ENCODE results near the gene ANKRD13B.

ANKRD13B gene

GRCh38 chr17:29569245-29569950 is 23.5 kb upstream of the ANKRD13B start:
- DNase-seq: no peak

- DNase-seq: no peak
Observed at GRCh38 chr17:29570521-29570920, 22.4 kb upstream of the ANKRD13B start.

GRCh38 chr17:29571486-29571882 is 21.4 kb upstream of the ANKRD13B start:
- no peak for DNase-seq

DNA sequence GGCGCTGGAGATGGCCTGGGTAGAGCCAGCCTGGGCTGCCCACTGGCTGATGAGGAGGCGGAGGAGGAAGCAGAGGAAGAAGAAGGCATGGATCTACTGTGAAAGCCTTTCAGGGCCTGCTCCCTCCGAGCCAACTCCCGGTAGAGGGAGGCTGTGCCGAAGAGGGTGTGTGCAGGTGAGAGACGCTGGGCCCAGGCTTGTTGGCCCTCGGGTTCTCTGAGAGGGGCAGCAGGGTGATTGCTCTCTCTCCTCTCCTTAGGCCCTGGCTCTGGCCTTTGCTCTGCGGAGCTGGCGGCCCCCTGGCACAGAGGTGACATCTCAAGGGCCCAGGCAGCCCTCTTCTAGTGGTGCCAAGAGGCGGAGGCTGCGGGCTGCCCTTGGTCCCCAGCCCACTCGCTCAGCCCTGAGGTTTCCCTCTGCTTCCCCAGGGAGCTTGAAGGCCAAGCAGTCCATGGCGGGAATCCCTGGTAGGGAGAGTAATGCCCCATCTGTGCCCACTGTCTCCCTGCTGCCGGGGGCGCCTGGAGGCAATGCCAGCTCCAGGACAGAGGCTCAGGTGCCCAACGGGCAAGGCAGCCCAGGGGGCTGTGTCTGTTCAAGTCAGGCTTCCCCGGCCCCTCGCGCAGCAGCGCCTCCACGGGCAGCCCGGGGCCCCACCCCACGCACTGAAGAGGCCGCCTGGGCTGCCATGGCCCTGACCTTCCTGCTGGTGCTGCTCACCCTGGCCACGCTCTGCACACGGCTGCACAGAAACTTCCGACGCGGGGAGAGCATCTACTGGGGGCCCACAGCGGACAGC is 20.9 kb upstream of the ANKRD13B start:
- no peak for DNase-seq

GRCh38 chr17:29572691-29573557 is 20.0 kb upstream of the ANKRD13B start:
- DNase-seq: no peak

DNA sequence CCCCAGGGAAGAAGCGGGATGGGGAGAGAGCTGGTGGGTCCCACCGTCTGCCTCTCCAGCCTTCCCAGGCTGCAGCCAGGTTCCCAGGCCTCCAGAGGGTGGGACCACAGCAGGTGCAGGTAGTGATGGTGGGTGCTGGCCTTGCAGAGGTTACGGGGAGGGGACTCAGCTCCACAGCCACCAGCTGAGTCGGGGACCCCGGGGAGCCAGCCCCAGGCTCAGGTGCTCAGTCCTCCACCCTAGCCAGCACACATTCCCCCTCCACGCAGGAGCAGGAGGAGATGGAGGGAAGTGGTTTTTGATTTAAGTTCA is 19.4 kb upstream of the ANKRD13B start:
- DNase-seq: no peak

GRCh38 chr17:29573871-29574731 is 18.8 kb upstream of the ANKRD13B start:
- DNase-seq: no peak

- DNase-seq: no peak
Observed at GRCh38 chr17:29574732-29575510, 18.0 kb upstream of the ANKRD13B start.

DNA sequence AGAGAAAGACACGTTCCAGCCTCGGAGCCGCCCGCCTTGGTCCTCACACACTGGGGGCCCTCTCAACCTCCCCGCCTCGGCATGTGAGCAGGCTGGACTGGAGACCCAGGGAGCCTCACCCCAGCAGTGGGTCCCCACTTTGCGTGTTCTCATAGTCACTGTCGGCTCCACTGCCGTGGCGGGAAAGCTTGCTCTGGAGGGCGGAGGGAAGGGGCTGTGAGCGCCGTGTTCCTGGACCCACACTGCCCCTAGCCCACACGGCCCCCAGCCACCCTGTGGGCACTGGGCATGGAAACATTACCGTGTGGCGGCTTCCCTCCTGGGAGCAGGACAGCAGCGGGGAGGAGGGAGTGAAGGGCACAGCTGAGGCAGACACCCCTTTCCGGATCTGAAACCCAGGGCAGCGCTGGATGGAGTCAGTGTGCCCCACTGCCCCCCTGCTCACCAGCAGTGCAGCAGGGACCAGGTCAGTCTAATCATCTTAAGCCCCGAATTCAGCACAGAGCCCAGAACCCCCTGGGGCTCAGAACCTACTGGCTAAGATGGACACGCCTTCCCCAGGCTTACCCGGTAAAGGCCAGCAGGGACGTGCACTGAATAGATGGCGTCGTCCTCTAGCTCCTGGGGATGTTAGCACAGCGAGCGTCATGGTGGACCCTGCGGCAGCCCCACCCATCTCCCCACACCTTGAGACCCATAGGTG is 17.3 kb upstream of the ANKRD13B start:
- no peak for DNase-seq

DNA sequence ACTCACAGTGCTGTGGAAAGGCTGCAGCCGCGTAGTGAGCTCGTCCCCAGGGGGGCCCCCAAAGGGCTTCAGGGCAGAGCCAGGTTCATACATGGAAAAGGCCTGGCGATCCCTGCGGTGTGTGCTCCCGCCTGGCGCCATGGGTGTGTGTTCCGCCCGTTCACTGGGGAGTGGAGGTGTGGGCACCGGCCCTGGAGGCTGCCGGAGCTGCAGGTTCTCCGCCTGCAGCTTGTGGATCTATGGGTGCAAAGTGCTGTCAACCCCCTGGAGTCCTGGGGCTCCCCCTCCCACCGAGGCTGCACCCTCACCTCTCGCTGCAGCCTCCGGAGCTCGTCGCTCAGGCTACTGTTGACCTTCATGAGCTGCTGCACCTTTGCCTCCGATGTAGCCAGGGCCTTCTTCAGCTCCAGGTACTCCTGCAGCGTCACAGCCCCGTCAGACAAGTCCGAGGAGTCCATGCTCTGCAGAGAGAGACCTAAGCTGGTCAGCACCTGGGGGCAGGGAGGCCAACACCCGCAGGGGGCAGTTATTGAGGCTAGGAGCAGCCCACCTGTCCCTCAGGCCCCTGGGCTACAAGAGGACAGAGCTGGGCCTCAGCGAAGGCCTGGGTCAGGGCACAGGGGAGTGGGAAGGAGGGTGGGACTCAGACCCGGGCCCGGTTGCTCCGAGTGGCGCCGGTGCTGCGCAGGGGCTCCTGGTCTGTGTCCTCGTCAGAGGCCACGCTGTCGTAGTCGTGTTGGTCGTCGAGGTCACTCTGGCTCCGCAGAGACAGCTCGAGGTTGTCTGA is 16.5 kb upstream of the ANKRD13B start:
- no peak for DNase-seq

- DNase-seq: no peak
Observed at GRCh38 chr17:29577001-29577370, 15.9 kb upstream of the ANKRD13B start.

DNA sequence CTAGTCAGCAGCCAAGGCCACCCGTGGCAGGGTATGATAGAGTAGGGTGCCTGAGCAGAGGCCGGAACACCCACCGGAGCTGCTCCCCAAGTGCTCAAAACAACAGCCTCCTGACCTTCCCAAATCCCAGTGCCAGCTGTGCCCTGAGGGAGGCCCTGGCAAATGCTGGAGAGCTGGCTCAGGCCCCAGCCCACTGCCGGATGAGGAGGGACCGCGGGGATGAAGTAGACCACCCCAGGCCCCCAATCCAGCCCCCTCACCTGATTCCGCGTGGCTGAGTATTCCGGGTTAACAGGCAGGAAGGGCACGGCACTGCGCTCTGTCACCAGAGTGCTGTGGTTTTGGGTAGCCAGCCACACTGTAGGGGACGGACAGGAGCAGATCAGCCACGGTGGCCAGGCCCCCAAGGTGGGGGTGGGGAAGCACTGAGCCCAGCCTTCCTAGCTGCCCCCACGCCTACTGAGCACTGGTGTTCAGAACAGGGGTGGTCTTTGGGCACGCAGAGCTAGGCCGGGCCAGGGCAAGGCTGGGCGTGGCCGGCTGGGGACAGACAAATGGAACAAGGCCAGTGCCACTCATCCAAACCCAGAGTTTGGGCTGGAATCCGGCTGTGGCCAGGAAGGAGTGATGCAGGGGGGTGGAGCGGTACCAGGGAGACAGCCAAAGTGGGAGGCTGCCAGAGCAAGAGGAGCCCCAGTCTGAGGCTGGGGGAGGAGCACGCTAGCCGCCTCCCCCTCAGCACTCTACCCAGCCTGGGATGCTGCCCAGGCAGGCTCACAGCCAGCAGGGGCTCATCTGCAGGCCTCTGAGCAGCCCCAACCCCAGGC is 15.3 kb upstream of the ANKRD13B start:
- no peak for DNase-seq

DNA sequence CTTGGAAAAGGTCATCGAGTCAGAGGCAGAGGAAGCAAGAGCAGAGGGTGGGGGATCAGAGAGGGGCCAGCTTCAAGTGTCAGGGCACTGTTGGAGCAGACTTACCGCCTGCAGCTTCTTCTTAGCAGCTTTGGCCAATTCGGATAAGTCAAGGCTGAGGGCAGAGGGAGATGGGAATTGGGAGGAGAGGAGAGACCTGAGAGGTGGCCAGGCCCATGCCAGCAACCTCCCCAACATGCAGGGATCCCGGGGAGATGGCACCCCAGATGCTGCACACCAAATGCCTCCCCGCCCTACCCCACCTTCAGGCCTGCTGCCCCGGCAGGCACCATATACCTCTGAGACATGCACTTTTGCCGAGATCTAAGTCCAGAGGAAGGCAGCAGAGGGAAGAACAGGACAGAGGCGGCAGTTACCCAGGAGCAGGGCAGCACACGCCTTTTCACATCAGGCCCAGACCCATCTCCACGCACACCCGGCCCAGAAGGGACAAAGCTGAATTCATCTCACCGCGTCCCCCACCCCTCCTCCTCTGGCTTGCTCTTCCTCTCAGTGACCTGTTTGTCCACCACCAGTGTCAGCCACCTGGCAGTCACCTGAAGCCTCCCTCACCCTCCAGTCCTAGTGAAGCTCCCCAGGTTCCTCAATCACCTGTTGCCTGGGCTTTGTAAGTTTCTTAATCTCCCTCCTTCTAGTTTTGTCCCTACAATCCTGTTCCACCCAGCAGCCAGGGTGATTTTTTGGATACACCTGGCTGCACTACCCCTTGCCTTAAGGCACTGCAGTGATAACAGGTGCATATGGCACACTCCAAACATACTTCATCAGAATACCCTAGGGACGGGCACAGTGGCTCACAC is 14.1 kb upstream of the ANKRD13B start:
- DNase-seq: no peak

GRCh38 chr17:29579866-29580771 is 12.8 kb upstream of the ANKRD13B start:
- peak; percentile 79 for DNase-seq

DNA sequence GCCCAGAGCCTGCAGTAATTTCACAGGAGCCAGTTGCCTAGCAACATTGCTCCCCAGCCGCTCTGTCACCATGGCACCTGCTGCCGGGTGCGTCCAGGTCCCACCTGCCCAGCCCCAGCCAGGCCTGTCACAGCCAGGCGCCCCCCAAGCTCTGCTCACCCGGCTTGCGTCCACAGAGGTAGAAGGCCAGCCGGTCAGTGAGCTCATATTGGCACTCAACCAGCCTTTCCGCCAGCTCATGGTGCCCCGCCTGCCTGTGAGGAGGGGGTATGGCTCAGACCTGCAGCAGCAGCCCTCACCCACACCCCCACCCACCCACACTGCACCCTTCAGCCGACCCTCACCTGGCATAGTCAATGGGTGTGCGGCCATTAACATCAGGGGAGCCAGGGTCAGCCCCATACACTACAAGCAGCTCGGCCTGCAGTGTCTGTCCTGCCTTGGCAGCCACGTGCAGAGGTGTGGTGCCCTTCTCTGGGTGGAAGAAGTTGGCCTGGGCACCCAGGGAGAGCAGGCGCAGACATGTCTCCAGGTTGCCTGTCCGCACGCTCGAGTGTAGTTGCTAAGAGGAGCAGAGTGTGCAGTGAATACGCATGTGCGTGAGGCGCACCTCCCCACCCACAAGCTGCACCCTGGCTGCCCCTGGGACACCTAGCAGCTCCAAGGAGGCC is 11.2 kb upstream of the ANKRD13B start:
- DNase-seq: no peak

DNA sequence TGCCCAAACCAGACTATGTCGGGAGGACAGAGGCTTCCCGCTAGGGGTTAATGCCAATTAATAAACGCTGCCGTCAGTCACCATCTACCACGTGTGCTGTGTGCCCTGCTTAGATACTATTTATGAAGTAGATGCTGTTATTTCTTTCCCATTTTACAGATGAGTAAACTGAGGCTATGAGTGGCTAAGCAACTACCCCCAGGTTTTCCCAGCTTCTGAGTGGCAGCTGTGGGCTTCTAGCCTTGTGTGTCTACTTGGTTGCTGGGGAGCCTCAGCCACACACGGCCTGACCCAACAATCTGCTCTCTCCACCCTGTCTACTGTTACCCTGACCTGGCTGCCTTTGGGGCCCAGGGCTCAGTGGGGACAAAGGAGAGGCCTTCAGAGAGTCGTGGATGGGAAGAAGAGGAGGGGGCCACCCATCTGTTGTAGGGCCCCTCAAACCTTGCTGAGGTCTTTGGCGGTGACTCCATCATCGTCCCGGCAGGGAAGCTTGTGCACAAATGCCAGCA is 10.6 kb upstream of the ANKRD13B start:
- DNase-seq: no peak

DNA sequence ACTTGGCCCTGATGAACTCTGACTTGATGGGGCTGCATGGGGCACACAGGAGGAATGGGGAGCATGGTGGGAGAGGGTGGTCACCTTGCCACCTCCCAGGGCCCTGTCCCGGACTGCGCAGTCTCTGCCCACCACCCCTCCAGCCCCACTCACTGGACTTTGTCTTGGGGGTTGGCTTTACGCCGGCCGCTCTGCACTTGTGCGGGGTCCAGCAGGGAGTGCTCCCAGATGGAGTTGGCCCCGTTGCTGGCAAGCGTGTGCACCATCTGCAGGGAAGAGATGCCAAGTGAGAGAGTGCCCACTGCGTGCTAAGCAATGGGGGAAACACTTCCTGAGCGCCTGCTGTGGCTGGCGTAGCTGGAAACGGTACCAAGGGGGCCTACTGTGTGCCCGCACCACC is 10.2 kb upstream of the ANKRD13B start:
- DNase-seq: no peak
